MM.1S (cell line): ENCODE measurements around the gene LASP1.

Experiments used
- DNase-seq: peaks from one replicate; pipeline ENCODE4 v3.0.0-alpha.2; 2015
- H2AFZ ChIP-seq: fragments of 300-600 bp; sonication (generic); 2 replicates; pipeline ENCODE4 v1.6.0; 2016; ENCODE audit warnings: antibody characterized with exemption, low read length
- H3F3A ChIP-seq: fragments of 300-600 bp; sonication (generic); 2 replicates; pipeline ENCODE4 v1.6.1; 2016; ENCODE audit warnings: mild to moderate bottlenecking, antibody characterized with exemption, low read length, moderate library complexity, mixed read lengths; ENCODE audit not compliant: insufficient read depth
- H3K27ac ChIP-seq: fragments of 300-600 bp; sonication (generic); 2 replicates; pipeline ENCODE4 v1.5.1; 2016; ENCODE audit warnings: mild to moderate bottlenecking, low read length
- H3K27me3 ChIP-seq: fragments of 300-600 bp; sonication (generic); replicated peaks from 2 replicates; pipeline ENCODE4 v1.6.0; 2016; ENCODE audit warnings: low read length; ENCODE audit not compliant: insufficient read depth
- H3K36me3 ChIP-seq: fragments of 300-600 bp; sonication (generic); replicated peaks from 2 replicates; pipeline ENCODE4 v1.6.1; 2016; ENCODE audit warnings: mild to moderate bottlenecking, low read length, mixed read lengths; ENCODE audit not compliant: insufficient read depth
- H3K4me1 ChIP-seq: fragments of 300-600 bp; sonication (generic); 2 replicates; pipeline ENCODE4 v1.6.1; 2016; ENCODE audit warnings: low read length, mixed read lengths
- H3K4me2 ChIP-seq: fragments of 300-600 bp; sonication (generic); 2 replicates; pipeline ENCODE4 v1.6.0; 2016; ENCODE audit warnings: low read depth, low read length
- H3K4me3 ChIP-seq: fragments of 300-600 bp; sonication (generic); 2 replicates; pipeline ENCODE4 v1.5.1; 2016; ENCODE audit warnings: low read length, mixed read lengths
- H3K79me2 ChIP-seq: fragments of 300-600 bp; sonication (generic); 2 replicates; pipeline ENCODE4 v1.6.1; 2016; ENCODE audit warnings: mixed run types, low read length, mixed read lengths
- H3K9ac ChIP-seq: fragments of 300-600 bp; sonication (generic); 2 replicates; pipeline ENCODE4 v1.6.1; 2016; ENCODE audit warnings: low read length, mixed read lengths
- H3K9me2 ChIP-seq: fragments of 300-600 bp; sonication (generic); replicated peaks from 2 replicates; pipeline ENCODE4 v1.6.1; 2016; ENCODE audit warnings: mild to moderate bottlenecking, low read length, mixed read lengths; ENCODE audit not compliant: insufficient read depth
- H3K9me3 ChIP-seq: fragments of 300-600 bp; sonication (generic); replicated peaks from 2 replicates; pipeline ENCODE4 v1.6.1; 2016; ENCODE audit warnings: mild to moderate bottlenecking, low read length, mixed read lengths; ENCODE audit not compliant: insufficient read depth
- H4K20me1 ChIP-seq: fragments of 300-600 bp; sonication (generic); 2 replicates; pipeline ENCODE4 v1.6.1; 2016; ENCODE audit warnings: mild to moderate bottlenecking, low read length, moderate library complexity, mixed read lengths; ENCODE audit not compliant: insufficient read depth
- CTCF ChIP-seq: fragments of 300-600 bp; sonication (generic); IDR thresholded peaks from 2 replicates; pipeline ENCODE4 v1.5.1; 2016; ENCODE audit warnings: antibody characterized with exemption, low read length, mixed read lengths
- EZH2 ChIP-seq: fragments of 300-600 bp; sonication (generic); optimal IDR thresholded peaks from 2 replicates; pipeline ENCODE3; 2017; ENCODE audit warnings: low read depth, mild to moderate bottlenecking, antibody characterized with exemption, low read length, mixed read lengths
- EZH2phosphoT487 ChIP-seq: fragments of 300-600 bp; sonication (generic); IDR thresholded peaks from 2 replicates; pipeline ENCODE4 v1.6.1; 2018; ENCODE audit warnings: antibody characterized with exemption, low read length

Gene LASP1

GRCh38 chr17:38906460-38907228 lies 36.8 kb downstream of the LASP1 start:
- H3K9ac ChIP-seq = no peak overlapping the region
- no peaks in the 10 kb centered on the region for H3K9me3 ChIP-seq
- no peaks in the 10 kb centered on the region for H4K20me1 ChIP-seq
- H3K4me2 ChIP-seq = no peak overlapping the region
- no peaks in the 10 kb centered on the region for H3K36me3 ChIP-seq
- H3K27ac ChIP-seq = no peak overlapping the region
- no peaks in the 10 kb centered on the region for H3K9me2 ChIP-seq
- H3K4me1 ChIP-seq = no peaks in the 10 kb centered on the region
- H3K79me2 ChIP-seq = peaks cover 70% of the 10 kb centered on the region
- no peak for DNase-seq
- H3F3A ChIP-seq = no peaks in the 10 kb centered on the region
- TF ChIP-seq EZH2 (no peak), EZH2phosphoT487 (no peak), CTCF (no peak)
- no peak overlapping the region for H2AFZ ChIP-seq
- H3K4me3 ChIP-seq = no peak overlapping the region
- H3K27me3 ChIP-seq = no peaks in the 10 kb centered on the region

- Histone ChIP-seq H3K4me2 (no peak overlapping the region), H3F3A (no peaks in the 10 kb centered on the region), H3K4me3 (no peak overlapping the region), H3K4me1 (no peaks in the 10 kb centered on the region), H4K20me1 (no peaks in the 10 kb centered on the region), H3K27me3 (no peaks in the 10 kb centered on the region), H3K79me2 (peaks cover 67% of the 10 kb centered on the region), H3K9me2 (no peaks in the 10 kb centered on the region), H3K9me3 (no peaks in the 10 kb centered on the region), H3K36me3 (no peaks in the 10 kb centered on the region), H3K27ac (no peak overlapping the region), H3K9ac (no peak overlapping the region), H2AFZ (no peak overlapping the region)
- DNase-seq = no peak
- TF ChIP-seq CTCF = no peak
- TF ChIP-seq EZH2 = no peak
- no peak for TF ChIP-seq EZH2phosphoT487
Observed at GRCh38 chr17:38907930-38908675, 38.2 kb downstream of the LASP1 start.

- Histone ChIP-seq H3K36me3 (no peaks in the 10 kb centered on the region), H3K27ac (no peak overlapping the region), H3K4me2 (no peak overlapping the region), H3F3A (no peaks in the 10 kb centered on the region), H3K4me1 (no peaks in the 10 kb centered on the region), H3K79me2 (peaks cover 61% of the 10 kb centered on the region), H3K27me3 (no peaks in the 10 kb centered on the region), H2AFZ (no peak overlapping the region), H3K4me3 (no peak overlapping the region), H3K9me3 (no peaks in the 10 kb centered on the region), H4K20me1 (no peaks in the 10 kb centered on the region), H3K9me2 (no peaks in the 10 kb centered on the region), H3K9ac (no peak overlapping the region)
- TF ChIP-seq EZH2phosphoT487 (no peak), EZH2 (no peak)
- DNase-seq = no peak
Observed at GRCh38 chr17:38908676-38909181, 38.9 kb downstream of the LASP1 start.
